LoVo (cell line): ENCODE measurements around the gene TMIGD1.
"Not testable (repeated sequence)": the region's sequence is repeated elsewhere in the genome, so short reads cannot be mapped to it uniquely, and the experiment has no call there.

ENCODE experiments used
- DNase-seq: peaks from one replicate; pipeline ENCODE4 v3.0.0-alpha.2; 2016; ENCODE audit warnings: low spot score

The TMIGD1 gene

GRCh38 chr17:30358055-30358760, 24.4 kb upstream of the TMIGD1 start:
- DNase-seq, result no peak

- DNase-seq, result no peak
These were observed 23.6 kb upstream of the TMIGD1 start for GRCh38 chr17:30357476-30357875.

- DNase-seq, result no peak
These were observed 20.8 kb upstream of the TMIGD1 start for GRCh38 chr17:30354701-30355100.

GRCh38 chr17:30352240-30352814, 18.5 kb upstream of the TMIGD1 start:
- no peak for DNase-seq

GRCh38 chr17:30351735-30352134, 17.9 kb upstream of the TMIGD1 start:
- DNase-seq, result no peak

GRCh38 chr17:30351263-30351662, 17.4 kb upstream of the TMIGD1 start:
- DNase-seq, result not testable (repeated sequence)

GRCh38 chr17:30349252-30349651, 15.4 kb upstream of the TMIGD1 start:
- DNase-seq, result no peak

GRCh38 chr17:30347488-30347887, 13.6 kb upstream of the TMIGD1 start:
- no peak for DNase-seq

- DNase-seq, result no peak
These were observed 12.5 kb upstream of the TMIGD1 start for GRCh38 chr17:30346221-30346795.

- no peak for DNase-seq
These were observed 11.7 kb upstream of the TMIGD1 start for GRCh38 chr17:30345527-30346075.

GRCh38 chr17:30345089-30345433, 11.2 kb upstream of the TMIGD1 start:
- DNase-seq, result no peak

GRCh38 chr17:30344283-30345088, 10.6 kb upstream of the TMIGD1 start:
- DNase-seq, result peak; percentile 65

- no peak for DNase-seq
These were observed 9.9 kb upstream of the TMIGD1 start for GRCh38 chr17:30343796-30344195.

GRCh38 chr17:30343244-30343643, 9.4 kb upstream of the TMIGD1 start:
- DNase-seq, result not testable (repeated sequence)

- no peak for DNase-seq
These were observed 7.9 kb upstream of the TMIGD1 start for GRCh38 chr17:30341703-30342249.

GRCh38 chr17:30340801-30341356, 7.0 kb upstream of the TMIGD1 start:
- no peak for DNase-seq

- DNase-seq, result no peak
These were observed 5.2 kb upstream of the TMIGD1 start for GRCh38 chr17:30339086-30339485.

- DNase-seq, result no peak
These were observed 3.6 kb upstream of the TMIGD1 start for GRCh38 chr17:30337393-30337999.

- DNase-seq, result peak; percentile 82
These were observed 2.7 kb upstream of the TMIGD1 start for GRCh38 chr17:30336369-30337171.

GRCh38 chr17:30334421-30334820, 564 bp upstream of the TMIGD1 start:
- DNase-seq, result no peak
